ENCODE data around the gene SPACA7.

SPACA7 gene

DNA sequence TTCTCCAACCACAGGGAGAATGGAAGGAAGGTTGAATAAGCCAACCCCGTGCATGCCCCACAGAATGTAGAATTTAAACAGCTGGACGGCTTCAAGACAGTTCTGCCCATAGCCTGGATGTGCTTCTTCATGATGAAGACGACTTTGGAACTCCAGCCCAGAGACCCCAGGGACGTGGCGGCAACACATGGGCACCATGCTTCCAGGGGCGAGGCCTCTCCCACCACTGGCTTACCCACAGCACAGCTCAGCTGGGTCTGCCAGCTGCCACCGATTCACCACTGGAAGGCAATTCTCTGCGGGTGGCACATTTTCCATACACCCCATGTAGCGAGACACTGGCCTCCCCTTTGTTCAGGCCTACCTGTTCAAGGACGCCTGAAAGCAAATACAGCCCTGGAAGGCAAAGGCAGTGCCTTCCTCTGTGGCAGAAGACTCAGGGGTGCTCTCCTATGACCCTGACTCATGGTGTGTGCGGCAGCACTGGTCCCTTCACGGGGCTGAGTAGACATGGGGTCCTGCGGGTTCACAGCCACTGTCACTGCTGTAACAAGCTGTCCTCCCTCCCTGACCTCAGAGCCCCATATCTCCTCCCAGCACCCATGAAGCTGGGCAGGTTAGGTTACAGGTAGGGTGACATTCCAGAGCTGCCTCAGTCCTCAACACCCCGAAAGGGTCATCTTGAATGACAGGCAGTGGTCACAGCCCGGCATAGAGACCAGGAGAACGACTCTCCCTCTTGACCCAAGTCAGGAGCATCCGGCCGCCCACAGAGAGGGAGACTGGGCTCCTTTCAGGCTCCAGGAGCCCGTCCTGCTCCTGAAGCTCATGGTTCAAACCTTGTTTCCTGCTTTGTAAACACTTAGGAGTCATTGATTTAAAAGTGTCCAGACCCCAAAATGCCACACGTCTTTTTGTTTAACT lies 72.7 kb downstream of the SPACA7 start:
- DNase-seq: peak; percentile 17

DNA sequence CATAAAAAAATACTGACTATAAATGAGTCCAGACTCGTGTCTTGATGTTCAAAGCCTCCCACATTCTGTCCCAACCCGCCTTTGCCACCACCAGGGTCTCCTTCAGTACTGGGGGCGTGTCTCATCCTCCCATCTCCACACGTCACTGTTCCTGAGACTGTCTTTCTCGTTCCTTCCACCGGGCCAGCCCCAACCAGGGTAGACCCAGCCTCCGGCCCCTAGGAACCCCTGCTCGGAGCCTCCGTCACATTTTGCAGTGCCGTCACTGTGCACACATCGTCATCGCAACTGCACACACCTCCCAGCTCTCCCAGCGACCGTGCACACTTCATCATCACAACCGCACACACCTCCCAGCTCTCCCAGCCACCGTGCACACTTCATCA lies 73.4 kb downstream of the SPACA7 start:
- DNase-seq: peak; percentile 30

GRCh38 chr13:112450118-112450903 lies 74.2 kb downstream of the SPACA7 start:
- no peak for DNase-seq

- DNase-seq: no peak
Observed at GRCh38 chr13:112450904-112451240, 74.7 kb downstream of the SPACA7 start.

- peak; percentile 26 for DNase-seq
Observed at GRCh38 chr13:112451512-112452379, 75.6 kb downstream of the SPACA7 start.

DNA sequence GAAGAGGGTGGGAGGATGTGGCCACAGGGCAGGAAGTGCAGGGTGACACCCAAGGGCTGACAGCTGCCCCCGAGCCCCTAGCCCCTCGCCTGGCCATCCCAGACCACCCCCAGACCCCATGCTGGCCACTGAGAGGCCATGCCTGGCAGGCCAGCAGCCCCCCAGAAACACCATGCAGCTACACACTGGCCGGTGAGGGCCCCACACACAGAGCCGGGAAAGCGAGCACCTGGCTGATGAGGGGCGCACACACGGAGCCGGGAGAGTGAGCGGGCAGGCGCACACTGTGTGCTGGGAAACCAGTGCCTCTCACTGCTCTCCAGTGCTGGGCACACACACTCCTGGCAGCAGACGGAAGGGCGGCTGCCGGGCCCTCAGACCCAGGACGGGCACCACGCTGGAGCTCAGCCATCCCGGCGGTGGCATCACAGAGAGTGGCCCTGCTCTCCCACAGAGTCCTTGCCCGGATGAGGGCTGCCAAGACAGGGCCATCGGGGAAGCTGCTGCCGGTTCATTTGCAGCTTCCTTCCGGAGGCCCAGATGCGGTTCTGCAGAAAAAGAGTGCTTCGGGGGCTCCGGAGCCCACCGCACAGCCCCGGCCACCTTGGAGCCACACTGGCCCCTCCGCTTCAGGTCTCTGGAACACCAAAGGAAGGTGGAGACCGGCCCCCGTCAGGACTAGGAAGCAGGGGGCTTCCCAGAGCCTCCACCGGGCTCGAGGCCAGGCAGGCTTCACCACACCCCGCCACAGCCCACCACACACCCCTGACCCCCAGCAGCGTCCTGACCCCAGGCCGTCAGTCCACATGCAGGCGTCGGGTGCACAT lies 76.4 kb downstream of the SPACA7 start:
- DNase-seq: no peak

- peak; percentile 32 for DNase-seq
Observed at GRCh38 chr13:112453207-112453829, 77.2 kb downstream of the SPACA7 start.

DNA sequence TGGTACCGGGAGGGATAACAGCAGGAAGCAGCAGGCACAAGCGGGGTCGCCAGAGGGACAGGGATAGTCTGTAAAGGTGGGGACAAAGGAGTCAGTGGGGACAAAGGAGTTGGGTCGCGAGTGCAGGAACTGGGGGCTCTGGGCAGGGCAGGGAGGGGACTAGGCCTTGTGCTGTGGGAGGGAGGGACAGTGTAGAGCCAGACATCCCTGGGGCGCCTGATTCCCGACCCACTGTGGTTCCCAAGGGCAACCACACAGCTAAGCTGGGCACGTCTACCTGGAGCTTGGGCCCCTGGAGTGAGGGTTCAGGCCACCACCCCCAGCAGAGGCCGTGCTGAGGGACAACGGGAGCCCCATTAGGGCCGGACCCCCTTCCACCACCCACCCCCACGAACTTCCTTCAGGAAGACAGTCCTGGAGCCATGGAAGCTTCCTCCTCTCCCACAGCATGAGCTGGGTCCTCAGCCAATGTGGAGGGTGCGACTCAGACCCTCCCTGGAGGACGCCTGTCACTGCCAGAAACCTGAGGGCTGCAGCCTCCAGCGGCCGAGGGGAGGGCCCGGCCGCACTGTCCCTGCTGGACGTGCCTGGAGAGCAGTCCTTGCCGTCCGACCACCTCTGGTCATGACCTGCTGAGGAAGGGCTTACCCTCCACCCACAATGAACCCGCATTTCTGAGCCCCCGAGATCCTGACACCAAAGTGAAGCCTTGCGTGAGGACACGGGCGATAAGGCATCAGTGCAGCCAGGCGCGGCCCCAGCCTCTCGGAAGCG lies 77.9 kb downstream of the SPACA7 start:
- peak; percentile 35 for DNase-seq

GRCh38 chr13:112454648-112455334 lies 78.6 kb downstream of the SPACA7 start:
- DNase-seq: peak; percentile 21

- DNase-seq: peak; percentile 11
Observed at GRCh38 chr13:112455476-112456059, 79.4 kb downstream of the SPACA7 start.

DNA sequence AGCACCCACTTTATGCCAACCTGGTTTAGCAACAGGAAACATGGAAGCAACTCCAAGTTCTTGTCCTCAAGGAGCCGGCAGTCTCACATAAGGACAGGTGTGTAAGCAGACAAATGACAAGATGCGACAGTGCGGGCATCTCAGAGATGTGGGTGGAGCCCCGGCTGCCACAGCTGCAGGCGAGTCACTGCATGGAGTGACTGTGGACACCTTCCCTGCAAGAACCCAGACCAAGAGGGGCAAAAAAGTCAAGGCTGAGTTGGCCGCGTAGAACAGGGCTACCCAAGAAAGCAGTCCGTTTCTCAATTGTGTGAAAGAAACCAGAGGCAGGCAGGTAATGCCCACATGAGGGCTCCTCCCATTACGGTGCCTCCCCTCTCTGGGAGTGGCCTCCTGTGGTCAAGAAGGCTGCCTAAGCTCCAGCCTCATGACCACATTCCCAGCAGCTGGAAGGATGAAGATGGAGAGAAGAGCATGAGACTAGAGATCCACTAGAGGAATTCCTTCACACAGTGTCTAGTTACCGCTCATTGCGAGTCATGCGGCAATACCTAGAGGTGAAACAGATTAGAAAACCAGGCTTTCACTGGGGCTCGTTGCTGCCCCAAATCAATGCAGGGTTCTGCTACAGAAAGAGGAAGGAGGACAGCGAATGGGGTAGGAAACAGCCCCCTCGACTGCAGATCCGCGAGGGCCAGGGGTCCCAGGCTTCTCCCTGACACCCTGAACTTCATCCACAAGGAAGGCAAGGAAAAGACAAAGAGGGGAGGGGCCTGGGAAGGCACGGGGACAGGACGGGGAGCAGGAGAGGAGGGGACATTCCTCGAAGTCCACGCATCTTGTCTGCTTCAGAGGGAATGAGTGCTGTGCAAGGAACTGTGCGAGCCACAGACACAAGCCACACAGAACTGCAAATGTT lies 80.2 kb downstream of the SPACA7 start:
- peak; percentile 37 for DNase-seq

DNA sequence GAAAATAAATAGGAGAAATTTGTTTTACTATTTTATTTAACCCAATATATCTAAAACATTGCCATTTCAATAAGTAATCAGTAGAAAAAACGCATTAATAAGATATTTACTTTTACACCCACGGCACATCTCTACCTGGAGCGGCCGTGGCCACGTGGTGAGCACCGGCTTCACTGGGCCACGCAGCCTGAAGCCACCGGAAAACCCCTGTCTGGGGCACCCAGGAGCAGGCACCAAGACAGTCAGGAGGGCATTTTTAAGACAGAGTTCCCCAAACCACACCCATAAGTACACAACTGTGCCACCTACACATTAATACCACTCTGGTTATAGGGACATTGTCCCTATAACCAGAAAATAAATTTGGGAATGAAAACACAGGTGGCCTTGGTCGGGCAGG lies 80.9 kb downstream of the SPACA7 start:
- peak; percentile 26 for DNase-seq

DNA sequence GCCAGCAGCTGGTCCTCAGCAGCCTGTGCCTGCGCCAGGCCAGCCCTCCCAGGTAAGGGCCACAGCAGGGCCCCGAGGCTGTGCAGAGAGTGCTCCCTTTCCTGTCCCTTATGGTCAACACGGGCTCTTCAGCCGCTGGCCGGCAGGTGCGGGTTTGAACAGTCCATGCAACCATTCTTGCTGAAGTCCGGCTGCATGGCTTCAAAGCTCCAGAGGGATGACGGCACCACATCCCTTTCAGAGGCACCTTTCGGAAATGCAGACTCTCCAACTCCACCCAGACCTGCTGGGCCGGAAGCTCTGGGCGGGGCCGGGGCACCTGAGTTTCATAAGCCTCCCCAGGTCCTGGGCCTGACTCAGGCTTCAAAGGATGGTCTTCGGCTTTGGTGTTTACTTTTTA lies 81.3 kb downstream of the SPACA7 start:
- peak; percentile 38 for DNase-seq

DNA sequence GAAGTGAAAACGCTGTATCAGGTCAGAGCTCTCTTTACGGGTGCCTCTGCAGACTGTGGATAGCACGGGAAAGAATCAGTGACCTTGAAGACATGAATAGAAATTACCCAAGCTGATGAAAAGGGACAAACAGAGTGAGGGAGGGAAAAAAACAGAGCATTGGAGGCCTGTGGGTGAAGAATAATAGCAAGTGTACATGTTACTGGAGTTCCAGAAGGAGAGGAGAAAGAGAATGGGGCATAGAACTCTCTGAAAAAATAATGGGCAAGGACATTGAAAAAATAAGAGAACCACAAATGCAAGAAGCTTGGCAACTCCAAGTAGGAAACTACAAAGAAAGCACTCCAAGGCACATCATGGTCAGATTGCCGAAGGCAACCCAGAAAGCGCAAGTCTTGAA lies 86.3 kb downstream of the SPACA7 start:
- DNase-seq: no peak

- no peak for DNase-seq
Observed at GRCh38 chr13:112464720-112465119, 88.6 kb downstream of the SPACA7 start.

- peak; percentile 30 for DNase-seq
Observed at GRCh38 chr13:112465251-112466131, 89.3 kb downstream of the SPACA7 start.

All from activated CD8-positive, alpha-beta memory T cell treated with anti-CD3 and anti-CD28 coated beads for 24 hours (primary cell).